Activated T-helper 1 cell treated with anti-CD3 and anti-CD28 coated beads, Interleukin-12 subunit alpha, Interleukin-12 subunit beta, Interleukin-2, Interleukin-4 antibody, amounts not matched to agents 30 ng/mL and 10 ng/mL and 1 ng/mL, durations not matched to agents 14 hours and 24 hours and 36 hours (primary cell): ENCODE results near the gene SLC39A11. TPM values are rescaled to one million over a fixed set of nuclear protein-coding genes. Genes with fewer than 3 reads are reported as not detected.

Source experiments
- DNase-seq: peaks from one replicate; pipeline ENCODE4 v3.0.0; 2021; ENCODE audit warnings: low spot score
- H3K27ac Mint-ChIP-seq: one replicate; pipeline ENCODE4 v1.8.0; 2021; ENCODE audit warnings: mild to moderate bottlenecking, mixed read lengths
- H3K27me3 Mint-ChIP-seq: one replicate; pipeline ENCODE4 v1.8.0; 2022; ENCODE audit warnings: mild to moderate bottlenecking, moderate library complexity, mixed read lengths; ENCODE audit not compliant: insufficient read depth
- H3K36me3 Mint-ChIP-seq: one replicate; pipeline ENCODE4 v1.8.0; 2021; ENCODE audit warnings: low read depth, mixed read lengths
- H3K4me1 Mint-ChIP-seq: one replicate; pipeline ENCODE4 v1.8.0; 2021; ENCODE audit warnings: low read depth, mixed read lengths
- H3K4me3 Mint-ChIP-seq: one replicate; pipeline ENCODE4 v1.8.0; 2021; ENCODE audit warnings: mild to moderate bottlenecking, moderate library complexity, mixed read lengths
- H3K9me3 Mint-ChIP-seq: one replicate; pipeline ENCODE4 v1.8.0; 2021; ENCODE audit warnings: mixed read lengths
- intact Hi-C: fragments of 100-400 bp; cut with micrococcal nuclease; formaldehyde crosslinking; loops from one replicate; pipeline ENCODE4 v1.15.1; 2024
- total RNA-seq: library from RNA; stranded (reverse); gene quantifications from 2 replicates; pipeline ENCODE4 v1.2.3, GENCODE V29; 2022

SLC39A11 gene
- total RNA-seq, 1 donor from 2014 or later = 20.9 TPM

GRCh38 chr17:72811976-72812687 lies 280.4 kb downstream of the SLC39A11 start:
- no peak for DNase-seq
- Mint-ChIP-seq H3K27ac (no peak overlapping the region), H3K4me3 (no peak overlapping the region), H3K4me1 (no peaks in the 10 kb centered on the region), H3K9me3 (peaks cover 8% of the 10 kb centered on the region), H3K27me3 (no peaks in the 10 kb centered on the region), H3K36me3 (peaks cover 5% of the 10 kb centered on the region)
- intact Hi-C loops = no loop called here

GRCh38 chr17:72810991-72811508 lies 281.4 kb downstream of the SLC39A11 start:
- no peak overlapping the region for H3K27ac Mint-ChIP-seq
- no peaks in the 10 kb centered on the region for H3K4me1 Mint-ChIP-seq
- intact Hi-C loops = no loop called here
- peaks cover 5% of the 10 kb centered on the region for H3K36me3 Mint-ChIP-seq
- peaks cover 8% of the 10 kb centered on the region for H3K9me3 Mint-ChIP-seq
- H3K4me3 Mint-ChIP-seq = no peak overlapping the region
- no peak for DNase-seq
- no peaks in the 10 kb centered on the region for H3K27me3 Mint-ChIP-seq

GRCh38 chr17:72806011-72806410 lies 286.5 kb downstream of the SLC39A11 start:
- no peak overlapping the region for H3K4me3 Mint-ChIP-seq
- peaks cover 2% of the 10 kb centered on the region for H3K36me3 Mint-ChIP-seq
- peaks cover 4% of the 10 kb centered on the region for H3K9me3 Mint-ChIP-seq
- no peaks in the 10 kb centered on the region for H3K27me3 Mint-ChIP-seq
- no peak for DNase-seq
- no peak overlapping the region for H3K27ac Mint-ChIP-seq
- no peaks in the 10 kb centered on the region for H3K4me1 Mint-ChIP-seq
- intact Hi-C loops = no loop called here

- H3K4me3 Mint-ChIP-seq = no peak overlapping the region
- H3K27me3 Mint-ChIP-seq = no peaks in the 10 kb centered on the region
- intact Hi-C loops = no loop called here
- peaks cover 8% of the 10 kb centered on the region for H3K9me3 Mint-ChIP-seq
- no peaks in the 10 kb centered on the region for H3K4me1 Mint-ChIP-seq
- H3K27ac Mint-ChIP-seq = no peak overlapping the region
- peaks cover 2% of the 10 kb centered on the region for H3K36me3 Mint-ChIP-seq
- no peak for DNase-seq
Observed at GRCh38 chr17:72804949-72805707, 287.4 kb downstream of the SLC39A11 start.

GRCh38 chr17:72802726-72803125 lies 289.8 kb downstream of the SLC39A11 start:
- peaks cover 21% of the 10 kb centered on the region for H3K9me3 Mint-ChIP-seq
- H3K4me1 Mint-ChIP-seq = no peaks in the 10 kb centered on the region
- no peak overlapping the region for H3K4me3 Mint-ChIP-seq
- DNase-seq = no peak
- H3K27ac Mint-ChIP-seq = no peak overlapping the region
- peaks cover 5% of the 10 kb centered on the region for H3K36me3 Mint-ChIP-seq
- intact Hi-C loops = no loop called here
- H3K27me3 Mint-ChIP-seq = no peaks in the 10 kb centered on the region

- no peaks in the 10 kb centered on the region for H3K27me3 Mint-ChIP-seq
- H3K27ac Mint-ChIP-seq = no peak overlapping the region
- peaks cover 10% of the 10 kb centered on the region for H3K36me3 Mint-ChIP-seq
- intact Hi-C loops = no loop called here
- peaks cover 57% of the 10 kb centered on the region for H3K9me3 Mint-ChIP-seq
- DNase-seq = no peak
- H3K4me1 Mint-ChIP-seq = no peaks in the 10 kb centered on the region
- H3K4me3 Mint-ChIP-seq = no peak overlapping the region
Observed at GRCh38 chr17:72797142-72797541, 295.3 kb downstream of the SLC39A11 start.

- Mint-ChIP-seq H3K27ac (no peak overlapping the region), H3K4me1 (no peaks in the 10 kb centered on the region), H3K36me3 (peaks cover 10% of the 10 kb centered on the region), H3K4me3 (no peak overlapping the region), H3K27me3 (no peaks in the 10 kb centered on the region), H3K9me3 (peaks cover 65% of the 10 kb centered on the region)
- no peak for DNase-seq
- intact Hi-C loops = no loop called here
Observed at GRCh38 chr17:72795941-72796340, 296.5 kb downstream of the SLC39A11 start.

GRCh38 chr17:72794152-72794551 lies 298.3 kb downstream of the SLC39A11 start:
- no peak overlapping the region for H3K27ac Mint-ChIP-seq
- H3K27me3 Mint-ChIP-seq = no peaks in the 10 kb centered on the region
- no peak overlapping the region for H3K4me3 Mint-ChIP-seq
- no peaks in the 10 kb centered on the region for H3K4me1 Mint-ChIP-seq
- DNase-seq = no peak
- H3K36me3 Mint-ChIP-seq = peaks cover 6% of the 10 kb centered on the region
- H3K9me3 Mint-ChIP-seq = peaks cover 60% of the 10 kb centered on the region
- intact Hi-C loops = no loop called here

- no peak overlapping the region for H3K4me3 Mint-ChIP-seq
Observed at GRCh38 chr17:72792771-72793170, 299.7 kb downstream of the SLC39A11 start.

GRCh38 chr17:72790190-72790589 lies 302.3 kb downstream of the SLC39A11 start:
- Mint-ChIP-seq H3K36me3 (peaks cover 5% of the 10 kb centered on the region), H3K27me3 (no peaks in the 10 kb centered on the region), H3K27ac (no peak overlapping the region), H3K4me3 (no peak overlapping the region), H3K4me1 (no peaks in the 10 kb centered on the region), H3K9me3 (peaks cover 43% of the 10 kb centered on the region)
- DNase-seq = no peak
- intact Hi-C loops = no loop called here

More at GRCh38 chr17:72792771-72793170, 299.7 kb downstream of the SLC39A11 start:
- Mint-ChIP-seq H3K27me3 (no peaks in the 10 kb centered on the region), H3K4me1 (no peaks in the 10 kb centered on the region), H3K27ac (no peak overlapping the region), H3K9me3 (peaks cover 52% of the 10 kb centered on the region), H3K36me3 (peaks cover 5% of the 10 kb centered on the region)
- DNase-seq = no peak
- intact Hi-C loops = no loop called here

- Mint-ChIP-seq H3K27me3 (no peaks in the 10 kb centered on the region), H3K4me1 (no peaks in the 10 kb centered on the region), H3K4me3 (no peak overlapping the region), H3K27ac (no peak overlapping the region), H3K9me3 (peaks cover 38% of the 10 kb centered on the region), H3K36me3 (peaks cover 5% of the 10 kb centered on the region)
- intact Hi-C loops = no loop called here
- DNase-seq = no peak
Observed at GRCh38 chr17:72789711-72790110, 302.8 kb downstream of the SLC39A11 start.

GRCh38 chr17:72788950-72789585 lies 303.4 kb downstream of the SLC39A11 start:
- no peak for DNase-seq
- peaks cover 3% of the 10 kb centered on the region for H3K36me3 Mint-ChIP-seq

GRCh38 chr17:72786209-72786608 lies 306.3 kb downstream of the SLC39A11 start:
- H3K9me3 Mint-ChIP-seq = peaks cover 8% of the 10 kb centered on the region
- intact Hi-C loops = no loop called here
- H3K27ac Mint-ChIP-seq = no peak overlapping the region
- DNase-seq = no peak
- H3K4me3 Mint-ChIP-seq = no peak overlapping the region
- no peaks in the 10 kb centered on the region for H3K4me1 Mint-ChIP-seq
- no peaks in the 10 kb centered on the region for H3K36me3 Mint-ChIP-seq
- no peaks in the 10 kb centered on the region for H3K27me3 Mint-ChIP-seq

More at GRCh38 chr17:72788950-72789585, 303.4 kb downstream of the SLC39A11 start:
- no peak overlapping the region for H3K27ac Mint-ChIP-seq
- H3K9me3 Mint-ChIP-seq = peaks cover 33% of the 10 kb centered on the region
- no peaks in the 10 kb centered on the region for H3K4me1 Mint-ChIP-seq
- intact Hi-C loops = no loop called here
- H3K4me3 Mint-ChIP-seq = no peak overlapping the region
- no peaks in the 10 kb centered on the region for H3K27me3 Mint-ChIP-seq
